Activated T-helper 17 cell treated with anti-CD3 and anti-CD28 coated beads, Interleukin-2, amount 50 U/mL, for 72 hours (primary cell): ENCODE data around the gene DUSP5. TPM values are rescaled to one million over a fixed set of nuclear protein-coding genes. Genes with fewer than 3 reads are reported as not detected.
"Not testable (repeated sequence)": the region's sequence is repeated elsewhere in the genome, so short reads cannot be mapped to it uniquely, and the experiment has no call there.

Experiments
- ATAC-seq: fragments of 150-1000 bp; cut with Tn5 transposase; replicated peaks from 2 replicates; pipeline ENCODE4 v1.10.0; 2021; ENCODE audit warnings: mild to moderate bottlenecking, moderate library complexity
- H3K27ac Mint-ChIP-seq: one replicate; pipeline ENCODE4 v1.8.0; 2022; ENCODE audit warnings: mixed read lengths
- H3K27me3 Mint-ChIP-seq: one replicate; pipeline ENCODE4 v1.8.0; 2022; ENCODE audit warnings: mixed read lengths
- H3K36me3 Mint-ChIP-seq: one replicate; pipeline ENCODE4 v1.8.0; 2022; ENCODE audit warnings: low read depth, mild to moderate bottlenecking, mixed read lengths
- H3K4me1 Mint-ChIP-seq: one replicate; pipeline ENCODE4 v1.8.0; 2022; ENCODE audit warnings: mixed read lengths
- H3K4me3 Mint-ChIP-seq: one replicate; pipeline ENCODE4 v1.8.0; 2022; ENCODE audit warnings: mild to moderate bottlenecking, mixed read lengths
- H3K9me3 Mint-ChIP-seq: one replicate; pipeline ENCODE4 v1.8.0; 2022; ENCODE audit warnings: mixed read lengths
- total RNA-seq, 2 donors: library from RNA; stranded (reverse); gene quantifications; one replicate each; pipeline ENCODE4 v1.2.3, GENCODE V29; 2022

Gene DUSP5
- total RNA-seq, 2 donors from 2014 or later = 43.2 to 107 TPM

- Mint-ChIP-seq H3K27ac (peak overlapping the region; percentile 53), H3K4me1 (peaks cover 28% of the 10 kb centered on the region), H3K4me3 (peak overlapping the region; percentile 64)
- H3K36me3 Mint-ChIP-seq, H3K9me3 Mint-ChIP-seq, H3K27me3 Mint-ChIP-seq: not testable (repeated sequence)
- peak; percentile 88 for ATAC-seq
These were observed 31.4 kb downstream of the DUSP5 start for GRCh38 chr10:110528997-110529524.

GRCh38 chr10:110529596-110530011, 31.9 kb downstream of the DUSP5 start:
- H3K4me1 Mint-ChIP-seq = peaks cover 26% of the 10 kb centered on the region
- H3K36me3 Mint-ChIP-seq = peaks cover 3% of the 10 kb centered on the region
- H3K27me3 Mint-ChIP-seq = no peaks in the 10 kb centered on the region
- peak overlapping the region; percentile 53 for H3K27ac Mint-ChIP-seq
- peak overlapping the region; percentile 64 for H3K4me3 Mint-ChIP-seq
- peak; percentile 9 for ATAC-seq
- H3K9me3 Mint-ChIP-seq = no peaks in the 10 kb centered on the region

- H3K27ac Mint-ChIP-seq = peak overlapping the region; percentile 53
- no peak for ATAC-seq
- H3K27me3 Mint-ChIP-seq = no peaks in the 10 kb centered on the region
- H3K4me3 Mint-ChIP-seq = peak overlapping the region; percentile 64
- peaks cover 26% of the 10 kb centered on the region for H3K4me1 Mint-ChIP-seq
- no peaks in the 10 kb centered on the region for H3K9me3 Mint-ChIP-seq
- no peaks in the 10 kb centered on the region for H3K36me3 Mint-ChIP-seq
These were observed 32.6 kb downstream of the DUSP5 start for GRCh38 chr10:110530131-110530831.

- Mint-ChIP-seq H3K4me1 (peaks cover 26% of the 10 kb centered on the region), H3K36me3 (peaks cover 8% of the 10 kb centered on the region), H3K9me3 (no peaks in the 10 kb centered on the region), H3K27me3 (no peaks in the 10 kb centered on the region), H3K27ac (no peak overlapping the region), H3K4me3 (no peak overlapping the region)
- ATAC-seq = no peak
These were observed 34.0 kb downstream of the DUSP5 start for GRCh38 chr10:110531687-110532086.

- peaks cover 29% of the 10 kb centered on the region for H3K4me1 Mint-ChIP-seq
- not testable (repeated sequence) for H3K27me3 Mint-ChIP-seq, H3K36me3 Mint-ChIP-seq, H3K9me3 Mint-ChIP-seq, ATAC-seq, H3K27ac Mint-ChIP-seq, H3K4me3 Mint-ChIP-seq
These were observed 34.9 kb downstream of the DUSP5 start for GRCh38 chr10:110532628-110533027.

GRCh38 chr10:110533149-110533548, 35.4 kb downstream of the DUSP5 start:
- H3K4me1 Mint-ChIP-seq = peaks cover 24% of the 10 kb centered on the region
- ATAC-seq = no peak
- H3K36me3 Mint-ChIP-seq = peaks cover 8% of the 10 kb centered on the region
- no peak overlapping the region for H3K27ac Mint-ChIP-seq
- no peaks in the 10 kb centered on the region for H3K9me3 Mint-ChIP-seq
- no peaks in the 10 kb centered on the region for H3K27me3 Mint-ChIP-seq
- no peak overlapping the region for H3K4me3 Mint-ChIP-seq

- Mint-ChIP-seq H3K36me3 (peaks cover 8% of the 10 kb centered on the region), H3K27me3 (no peaks in the 10 kb centered on the region), H3K4me3 (peak overlapping the region; percentile 66), H3K4me1 (peaks cover 20% of the 10 kb centered on the region), H3K9me3 (no peaks in the 10 kb centered on the region), H3K27ac (peak overlapping the region; percentile 67)
- ATAC-seq = no peak
These were observed 36.9 kb downstream of the DUSP5 start for GRCh38 chr10:110534571-110534970.

- H3K27ac Mint-ChIP-seq = peak overlapping the region; percentile 89
- H3K4me3 Mint-ChIP-seq = peak overlapping the region; percentile 58
- H3K36me3 Mint-ChIP-seq = peaks cover 8% of the 10 kb centered on the region
- ATAC-seq = peak; percentile 93
- no peaks in the 10 kb centered on the region for H3K27me3 Mint-ChIP-seq
- H3K9me3 Mint-ChIP-seq = no peaks in the 10 kb centered on the region
- peaks cover 20% of the 10 kb centered on the region for H3K4me1 Mint-ChIP-seq
These were observed 38.5 kb downstream of the DUSP5 start for GRCh38 chr10:110535958-110536891.

- peaks cover 8% of the 10 kb centered on the region for H3K36me3 Mint-ChIP-seq
- ATAC-seq = no peak
These were observed 41.4 kb downstream of the DUSP5 start for GRCh38 chr10:110539091-110539490.

GRCh38 chr10:110540031-110540430, 42.3 kb downstream of the DUSP5 start:
- Mint-ChIP-seq H3K36me3 (peaks cover 8% of the 10 kb centered on the region), H3K9me3 (no peaks in the 10 kb centered on the region), H3K27me3 (no peaks in the 10 kb centered on the region), H3K4me1 (peaks cover 13% of the 10 kb centered on the region), H3K4me3 (no peak overlapping the region), H3K27ac (no peak overlapping the region)
- no peak for ATAC-seq

More at GRCh38 chr10:110539091-110539490, 41.4 kb downstream of the DUSP5 start:
- Mint-ChIP-seq H3K27ac (no peak overlapping the region), H3K4me3 (no peak overlapping the region), H3K9me3 (no peaks in the 10 kb centered on the region), H3K4me1 (peaks cover 20% of the 10 kb centered on the region), H3K27me3 (no peaks in the 10 kb centered on the region)

- peaks cover 1% of the 10 kb centered on the region for H3K27me3 Mint-ChIP-seq
- no peak overlapping the region for H3K27ac Mint-ChIP-seq
- peaks cover 8% of the 10 kb centered on the region for H3K4me1 Mint-ChIP-seq
- H3K4me3 Mint-ChIP-seq = no peak overlapping the region
- no peaks in the 10 kb centered on the region for H3K36me3 Mint-ChIP-seq
- ATAC-seq = no peak
- H3K9me3 Mint-ChIP-seq = no peaks in the 10 kb centered on the region
These were observed 47.3 kb downstream of the DUSP5 start for GRCh38 chr10:110544958-110545537.

- Mint-ChIP-seq H3K36me3 (no peaks in the 10 kb centered on the region), H3K9me3 (no peaks in the 10 kb centered on the region), H3K27me3 (peaks cover 3% of the 10 kb centered on the region), H3K4me3 (no peak overlapping the region), H3K4me1 (peaks cover 8% of the 10 kb centered on the region), H3K27ac (no peak overlapping the region)
- no peak for ATAC-seq
These were observed 48.4 kb downstream of the DUSP5 start for GRCh38 chr10:110546077-110546476.

GRCh38 chr10:110546499-110547110, 48.9 kb downstream of the DUSP5 start:
- peak overlapping the region; percentile 10 for H3K27ac Mint-ChIP-seq
- no peaks in the 10 kb centered on the region for H3K9me3 Mint-ChIP-seq
- H3K27me3 Mint-ChIP-seq = peaks cover 3% of the 10 kb centered on the region
- peak overlapping the region; percentile 52 for H3K4me3 Mint-ChIP-seq
- H3K36me3 Mint-ChIP-seq = no peaks in the 10 kb centered on the region
- ATAC-seq = no peak
- H3K4me1 Mint-ChIP-seq = peaks cover 8% of the 10 kb centered on the region
